GM18505 (cell line): Measurements from ENCODE around the gene ADRA2C.

ENCODE experiments used
- ATAC-seq: cut with Tn5 transposase; IDR thresholded peaks from one replicate; pipeline ENCODE4 v1.9.1; 2021; ENCODE audit not compliant: unreplicated experiment
- POLR2A ChIP-seq: IDR thresholded peaks from 4 replicates; pipeline ENCODE4 v1.6.1; 2011; ENCODE audit warnings: borderline replicate concordance; ENCODE audit not compliant: insufficient read depth, insufficient read length; ENCODE audit errors: extremely low read depth

The ADRA2C gene

DNA sequence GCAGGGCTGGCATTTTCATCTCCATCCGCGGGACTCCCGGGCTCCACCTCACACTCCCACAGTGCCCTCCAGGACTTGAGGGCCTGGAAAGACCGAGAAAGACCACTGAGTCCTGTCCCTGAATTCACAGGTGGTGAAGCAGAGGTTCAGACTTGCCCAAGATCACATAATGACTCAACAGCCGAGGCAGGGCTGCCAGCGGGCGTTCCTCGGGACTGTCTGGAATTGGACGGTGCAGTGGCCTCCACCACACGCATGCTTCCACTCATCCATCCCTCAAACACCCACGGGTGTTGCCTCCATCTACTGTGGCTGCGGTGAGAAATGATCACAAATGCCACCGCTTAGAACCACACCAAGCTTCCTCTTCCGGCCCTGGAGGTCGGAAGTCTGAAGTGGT lies 6.9 kb upstream of the ADRA2C start:
- TF ChIP-seq POLR2A: no peak
- ATAC-seq: no peak

DNA sequence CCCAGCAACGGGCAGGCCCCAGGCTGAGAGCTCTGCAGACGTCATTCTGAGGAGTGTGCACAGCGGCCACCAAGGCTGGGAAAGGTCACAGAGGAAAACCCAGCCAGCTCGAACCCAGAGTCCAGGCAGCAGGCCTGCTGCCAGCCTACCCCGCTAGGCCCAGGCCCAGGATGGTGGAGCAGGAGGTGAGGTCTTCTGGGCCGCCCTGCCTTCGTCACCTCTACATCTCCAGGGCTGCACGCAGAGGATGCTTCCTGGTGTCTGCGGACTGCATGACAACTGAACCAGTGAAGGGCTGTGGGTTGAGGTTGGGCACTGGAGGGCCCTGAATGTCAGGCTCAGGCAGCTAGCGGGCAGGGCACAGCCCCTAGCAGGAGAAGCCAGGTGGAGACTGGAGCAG lies 5.8 kb upstream of the ADRA2C start:
- no peak for TF ChIP-seq POLR2A
- ATAC-seq: no peak

DNA sequence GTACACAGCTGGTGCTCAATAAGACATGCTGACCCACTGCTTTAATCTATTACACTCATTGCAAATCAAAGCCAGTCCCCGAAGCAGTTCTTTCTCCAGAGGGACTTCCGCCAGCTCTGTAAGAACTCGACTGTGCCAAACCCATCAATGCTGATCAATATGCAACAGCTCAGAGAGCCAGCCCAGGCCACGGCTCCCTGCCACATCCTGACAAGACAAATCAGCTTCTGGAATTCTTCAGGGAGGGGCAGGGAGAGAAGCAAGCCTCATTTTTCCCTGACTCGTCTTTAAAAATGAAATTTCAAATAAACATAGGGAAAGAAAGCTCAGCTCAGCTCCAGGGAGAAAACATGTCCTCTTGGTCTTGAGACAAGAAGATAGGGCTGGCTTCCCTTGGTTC lies 5.3 kb upstream of the ADRA2C start:
- no peak for TF ChIP-seq POLR2A
- no peak for ATAC-seq

DNA sequence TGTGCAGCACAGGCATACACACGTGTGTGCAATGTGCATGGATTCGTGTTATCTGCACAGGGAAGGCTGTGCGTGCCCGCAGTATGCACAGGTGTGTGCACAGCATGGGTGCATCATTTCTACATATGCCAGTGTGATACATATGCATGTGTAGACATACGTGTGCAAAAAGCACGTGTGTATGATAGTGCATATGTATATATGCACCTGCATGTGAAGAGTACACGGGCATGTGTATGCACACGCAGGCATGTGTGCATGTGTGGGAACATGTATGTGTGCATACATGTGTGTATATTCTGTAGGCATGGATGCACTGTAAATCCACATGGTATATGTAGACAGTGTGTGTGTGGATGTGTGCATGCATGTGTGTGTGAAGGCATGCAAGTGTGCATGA lies 3.9 kb upstream of the ADRA2C start:
- ATAC-seq: no peak
- TF ChIP-seq POLR2A: no peak

GRCh38 chr4:3762753-3763549 lies 3.2 kb upstream of the ADRA2C start:
- TF ChIP-seq POLR2A: no peak
- ATAC-seq: no peak

DNA sequence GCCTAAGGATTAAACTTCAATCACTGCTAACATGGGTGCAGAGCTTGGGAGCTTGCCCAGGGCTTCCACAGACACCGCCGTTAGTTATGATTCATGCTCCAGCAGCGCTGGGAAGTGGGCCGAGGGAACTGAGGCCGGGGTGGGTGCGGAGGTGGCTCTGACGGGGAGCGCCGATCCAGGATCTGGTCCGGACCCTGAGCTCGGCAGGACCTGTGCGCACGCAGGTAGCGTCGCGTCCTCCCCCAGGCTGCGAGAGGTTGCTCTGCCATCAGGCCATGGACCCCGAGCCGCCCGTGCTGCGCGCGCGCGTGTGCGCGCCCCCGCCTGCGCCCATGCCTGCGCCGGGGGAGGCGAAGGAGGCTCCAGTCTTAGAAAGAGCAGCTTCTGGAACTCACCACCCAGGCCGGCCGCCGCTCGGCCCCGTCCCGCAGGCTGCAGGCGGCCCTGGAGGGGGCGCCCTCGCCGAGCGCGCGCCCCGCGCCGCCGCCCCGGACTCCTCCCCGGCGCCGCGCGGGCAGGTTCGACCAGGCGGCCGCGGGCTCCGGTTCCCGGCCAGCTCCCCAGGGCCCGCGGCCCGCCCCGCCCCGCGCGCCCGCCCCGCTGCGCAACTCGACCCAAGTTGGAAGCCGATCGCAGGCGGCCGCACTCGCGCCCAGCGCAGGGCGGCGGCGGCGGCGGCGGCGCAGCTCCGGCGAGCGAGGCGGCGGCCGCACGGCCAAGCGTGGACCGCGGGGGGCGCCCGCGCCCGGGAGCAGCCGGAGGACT lies 732 bp upstream of the ADRA2C start:
- no peak for TF ChIP-seq POLR2A
- no peak for ATAC-seq

GRCh38 chr4:3766785-3767569 lies 792 bp downstream of the ADRA2C start:
- no peak for ATAC-seq
- TF ChIP-seq POLR2A: no peak

GRCh38 chr4:3767570-3768288 lies 1.5 kb downstream of the ADRA2C start:
- ATAC-seq: no peak
- TF ChIP-seq POLR2A: no peak

DNA sequence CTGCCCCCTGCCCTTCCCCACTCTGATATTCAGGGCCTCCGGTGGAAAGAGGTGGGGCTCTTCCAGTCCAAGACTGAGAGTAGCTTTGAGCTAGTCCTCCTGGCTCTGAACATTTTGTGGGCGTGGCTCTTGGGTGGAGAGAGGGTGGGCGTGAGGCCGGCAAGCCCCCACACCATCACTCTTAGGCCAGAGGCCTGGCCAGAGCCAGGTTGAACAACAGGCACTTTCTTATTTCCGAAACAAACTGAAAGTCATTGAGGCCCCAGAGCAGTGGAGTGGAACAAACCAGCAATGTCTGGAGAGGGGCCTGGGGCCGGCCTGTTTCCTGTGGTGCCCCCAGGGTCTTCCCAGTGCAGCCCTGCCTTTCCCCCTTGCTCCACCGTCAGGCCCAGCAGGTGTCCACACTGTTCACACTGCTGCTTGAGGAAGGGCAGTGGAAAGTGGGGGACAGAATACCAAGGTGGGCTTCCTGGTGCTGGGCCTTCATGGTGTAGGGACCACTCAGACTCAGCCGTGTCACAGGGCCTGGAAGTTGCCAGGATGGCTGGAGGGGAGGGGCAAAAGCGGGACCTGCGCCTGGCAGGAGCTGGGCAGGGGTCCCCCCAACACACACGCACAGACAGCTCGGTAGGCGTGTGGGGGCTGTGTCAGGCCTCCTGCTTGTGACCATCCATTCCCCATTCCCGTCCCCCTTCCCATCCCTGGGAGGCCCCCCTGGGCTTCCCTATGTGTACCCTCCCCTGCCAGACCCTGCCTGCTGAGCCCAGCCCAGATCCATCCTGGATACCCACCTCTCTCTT lies 2.9 kb downstream of the ADRA2C start:
- no peak for TF ChIP-seq POLR2A
- no peak for ATAC-seq

- TF ChIP-seq POLR2A: no peak
- ATAC-seq: no peak
Measured at GRCh38 chr4:3769642-3770184, 3.5 kb downstream of the ADRA2C start.

DNA sequence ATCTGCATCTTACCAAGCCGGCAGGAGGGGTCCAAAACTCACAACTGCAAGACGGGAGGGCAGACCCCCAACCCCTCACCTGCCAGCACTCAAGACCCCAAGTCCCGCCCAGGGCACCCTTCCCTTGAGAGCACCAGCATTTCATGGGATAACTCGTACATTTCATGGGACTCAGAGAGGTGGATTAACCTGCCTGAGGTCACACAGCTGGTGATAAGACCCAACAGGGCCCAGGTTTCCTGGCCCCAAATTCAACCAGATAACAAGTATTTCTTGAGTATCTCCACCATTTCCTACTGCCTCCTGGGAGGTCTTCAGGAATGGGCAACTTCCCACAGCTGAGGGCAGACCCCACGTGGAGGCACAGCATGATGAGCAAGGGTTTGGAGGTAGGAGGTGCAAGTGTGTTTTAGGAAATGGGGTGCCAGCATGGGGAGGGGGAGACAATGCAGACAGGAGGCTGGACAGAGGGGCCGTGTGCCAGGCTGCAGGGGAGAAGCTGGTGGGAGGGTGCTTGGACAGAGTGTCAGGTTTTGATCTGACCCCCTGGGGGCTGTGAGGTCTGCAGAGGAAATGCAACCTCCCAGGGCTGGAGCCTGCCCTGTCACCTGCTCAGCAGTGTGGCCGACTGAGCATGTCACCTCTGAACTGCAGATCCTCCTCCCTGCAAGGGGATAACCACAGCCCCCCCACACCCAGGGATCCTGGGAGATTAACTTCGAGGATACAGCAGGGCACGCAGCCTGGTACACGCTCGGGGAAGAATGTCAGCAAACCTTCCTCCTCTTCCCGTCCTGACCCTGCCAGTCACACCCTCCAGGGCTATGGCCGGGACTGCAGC lies 4.4 kb downstream of the ADRA2C start:
- TF ChIP-seq POLR2A: no peak
- no peak for ATAC-seq
